ENCODE results near the gene SVOP. TPM values are rescaled to one million over a fixed set of nuclear protein-coding genes. Genes with fewer than 3 reads are reported as not detected.

SVOP gene
- total RNA-seq, 2 experiments from 2014 or later, result not detected

DNA sequence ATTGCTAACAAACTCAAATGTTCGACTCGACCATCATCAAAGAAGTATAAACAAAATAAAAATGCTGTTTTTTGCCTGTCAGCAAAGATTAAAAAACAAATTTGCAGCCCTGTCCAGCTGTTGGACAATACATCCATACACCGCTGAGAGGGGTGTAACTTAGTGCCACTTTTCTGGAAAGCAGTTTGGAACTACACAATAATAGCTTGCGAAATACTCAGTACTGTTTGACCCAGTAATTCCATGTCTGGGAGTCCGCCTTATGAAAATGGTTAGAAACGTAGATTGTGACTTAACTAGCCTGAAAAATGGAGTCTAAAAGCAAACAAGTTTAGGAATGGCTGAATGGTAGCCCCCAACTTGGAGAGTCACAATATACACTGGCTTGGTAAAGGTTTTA lies 37.9 kb upstream of the SVOP start:
- TF ChIP-seq EZH2phosphoT487 (IDR thresholded peaks at IDR 0.05; ENCODE audit: borderline replicate concordance, low read depth, low read length), result no peak
- TF ChIP-seq, protein P1, sequence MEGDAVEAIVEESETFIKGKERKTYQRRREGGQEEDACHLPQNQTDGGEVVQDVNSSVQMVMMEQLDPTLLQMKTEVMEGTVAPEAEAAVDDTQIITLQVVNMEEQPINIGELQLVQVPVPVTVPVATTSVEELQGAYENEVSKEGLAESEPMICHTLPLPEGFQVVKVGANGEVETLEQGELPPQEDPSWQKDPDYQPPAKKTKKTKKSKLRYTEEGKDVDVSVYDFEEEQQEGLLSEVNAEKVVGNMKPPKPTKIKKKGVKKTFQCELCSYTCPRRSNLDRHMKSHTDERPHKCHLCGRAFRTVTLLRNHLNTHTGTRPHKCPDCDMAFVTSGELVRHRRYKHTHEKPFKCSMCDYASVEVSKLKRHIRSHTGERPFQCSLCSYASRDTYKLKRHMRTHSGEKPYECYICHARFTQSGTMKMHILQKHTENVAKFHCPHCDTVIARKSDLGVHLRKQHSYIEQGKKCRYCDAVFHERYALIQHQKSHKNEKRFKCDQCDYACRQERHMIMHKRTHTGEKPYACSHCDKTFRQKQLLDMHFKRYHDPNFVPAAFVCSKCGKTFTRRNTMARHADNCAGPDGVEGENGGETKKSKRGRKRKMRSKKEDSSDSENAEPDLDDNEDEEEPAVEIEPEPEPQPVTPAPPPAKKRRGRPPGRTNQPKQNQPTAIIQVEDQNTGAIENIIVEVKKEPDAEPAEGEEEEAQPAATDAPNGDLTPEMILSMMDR (conservative IDR thresholded peaks at IDR 0.05; ENCODE audit: low read length), result no peak
- ChIA-PET CTCF (ENCODE audit: unreplicated experiment) (no interaction called here), POLR2A (interaction anchor here (0.7 kb wide), 1 partner anchor 256 kb away, joined by 4 read pairs; no protein-coding TSS in a partner anchor)
- H3K79me2 ChIP-seq (ENCODE audit: insufficient read depth, low read depth, low read length), result peaks cover 37% of the 10 kb centered on the region
- H3K4me3 ChIP-seq (ENCODE audit: low read depth, low read length, poor library complexity, severe bottlenecking), result no peak overlapping the region
- no peaks in the 10 kb centered on the region for H4K20me1 ChIP-seq (ENCODE audit: insufficient read depth, low read length)
- peak overlapping the region; percentile 94 for H3K27ac ChIP-seq (ENCODE audit: low read depth, low read length, poor library complexity, severe bottlenecking)
- no TSS peak for BruUV-seq (replicated peaks)
- intact Hi-C loops (cut with micrococcal nuclease; ENCODE audit: unreplicated experiment), result no loop called here
- peaks cover 56% of the 10 kb centered on the region for H3K36me3 ChIP-seq (ENCODE audit: insufficient read depth, low read length)
- peaks cover 88% of the 10 kb centered on the region for H3K4me1 ChIP-seq (ENCODE audit: insufficient read depth, low read length, poor library complexity, severe bottlenecking)
- DNase-seq (ENCODE audit: low spot score), result no peak
- H2AFZ ChIP-seq (ENCODE audit: low read length), result no peak overlapping the region
- peaks cover 7% of the 10 kb centered on the region for H3K9me3 ChIP-seq (ENCODE audit: low read length)
- H3K9me2 ChIP-seq (ENCODE audit: insufficient read depth, low read length), result no peaks in the 10 kb centered on the region
- H3K4me2 ChIP-seq (ENCODE audit: low read length), result no peak overlapping the region

DNA sequence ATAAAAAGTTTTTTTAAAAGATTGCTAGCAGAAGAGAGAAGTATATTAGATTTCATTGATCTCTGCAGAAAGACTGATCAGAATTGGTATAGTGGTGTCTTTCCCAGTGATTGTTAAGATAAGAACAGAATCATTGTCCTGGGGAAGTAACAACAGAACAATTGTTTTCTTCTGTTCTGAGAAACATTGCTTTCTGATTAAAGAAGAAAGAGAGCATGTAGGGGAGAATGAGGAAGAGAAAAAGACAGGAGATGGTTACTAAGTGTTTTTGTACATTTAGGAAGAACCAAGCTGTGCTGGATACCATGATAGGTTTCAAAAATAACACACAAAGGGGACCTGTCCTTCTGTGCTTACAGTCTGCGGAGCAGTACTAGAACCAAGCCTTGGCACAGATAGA lies 36.5 kb upstream of the SVOP start:
- no TSS peak for BruUV-seq (replicated peaks)
- Histone ChIP-seq H3K27ac (ENCODE audit: low read depth, low read length, poor library complexity, severe bottlenecking) (peak overlapping the region; percentile 67), H2AFZ (ENCODE audit: low read length) (no peak overlapping the region), H3K4me3 (ENCODE audit: low read depth, low read length, poor library complexity, severe bottlenecking) (no peak overlapping the region), H3K9me3 (ENCODE audit: low read length) (no peaks in the 10 kb centered on the region), H3K4me1 (ENCODE audit: insufficient read depth, low read length, poor library complexity, severe bottlenecking) (peaks cover 74% of the 10 kb centered on the region), H3K36me3 (ENCODE audit: insufficient read depth, low read length) (peaks cover 48% of the 10 kb centered on the region), H3K9me2 (ENCODE audit: insufficient read depth, low read length) (no peaks in the 10 kb centered on the region), H3K4me2 (ENCODE audit: low read length) (peak overlapping the region; percentile 45), H4K20me1 (ENCODE audit: insufficient read depth, low read length) (no peaks in the 10 kb centered on the region), H3K79me2 (ENCODE audit: insufficient read depth, low read depth, low read length) (peaks cover 47% of the 10 kb centered on the region)
- ChIA-PET POLR2A (no interaction called here), CTCF (ENCODE audit: unreplicated experiment) (no interaction called here)
- no peak for DNase-seq (ENCODE audit: low spot score)
- TF ChIP-seq, protein P1 (conservative IDR thresholded peaks at IDR 0.05; ENCODE audit: low read length), result no peak
- no peak for TF ChIP-seq EZH2phosphoT487 (IDR thresholded peaks at IDR 0.05; ENCODE audit: borderline replicate concordance, low read depth, low read length)
- intact Hi-C loops (cut with micrococcal nuclease; ENCODE audit: unreplicated experiment), result no loop called here

DNA sequence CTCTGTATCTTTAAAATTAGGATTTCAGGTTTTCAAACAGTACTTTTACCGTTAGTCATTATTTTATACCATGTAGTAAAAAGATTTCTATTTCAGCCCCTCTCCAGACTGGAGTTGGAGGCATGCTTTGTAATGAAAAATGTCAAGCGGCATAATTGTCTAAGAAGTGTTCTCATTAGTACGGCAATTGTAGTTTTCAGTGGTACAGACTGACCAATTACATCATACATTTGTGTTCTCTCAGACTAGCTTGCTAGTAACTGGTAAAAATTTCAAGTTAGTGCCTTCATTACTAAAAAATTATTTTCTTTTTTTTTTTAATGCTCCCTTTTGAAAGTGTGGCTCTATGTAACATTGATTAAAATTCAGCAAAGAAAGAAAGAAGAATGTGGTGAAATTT lies 36.0 kb upstream of the SVOP start:
- H3K4me3 ChIP-seq (ENCODE audit: low read depth, low read length, poor library complexity, severe bottlenecking), result no peak overlapping the region
- peaks cover 47% of the 10 kb centered on the region for H3K79me2 ChIP-seq (ENCODE audit: insufficient read depth, low read depth, low read length)
- H3K27ac ChIP-seq (ENCODE audit: low read depth, low read length, poor library complexity, severe bottlenecking), result peak overlapping the region; percentile 67
- no TSS peak for BruUV-seq (replicated peaks)
- TF ChIP-seq, protein P1 (conservative IDR thresholded peaks at IDR 0.05; ENCODE audit: low read length), result no peak
- TF ChIP-seq EZH2phosphoT487 (IDR thresholded peaks at IDR 0.05; ENCODE audit: borderline replicate concordance, low read depth, low read length), result no peak
- H3K4me1 ChIP-seq (ENCODE audit: insufficient read depth, low read length, poor library complexity, severe bottlenecking), result peaks cover 75% of the 10 kb centered on the region
- CTCF ChIA-PET (ENCODE audit: unreplicated experiment), result no interaction called here
- no peaks in the 10 kb centered on the region for H4K20me1 ChIP-seq (ENCODE audit: insufficient read depth, low read length)
- H3K4me2 ChIP-seq (ENCODE audit: low read length), result peak overlapping the region; percentile 45
- H3K9me3 ChIP-seq (ENCODE audit: low read length), result no peaks in the 10 kb centered on the region
- H2AFZ ChIP-seq (ENCODE audit: low read length), result no peak overlapping the region
- DNase-seq (ENCODE audit: low spot score), result no peak
- H3K9me2 ChIP-seq (ENCODE audit: insufficient read depth, low read length), result no peaks in the 10 kb centered on the region
- H3K36me3 ChIP-seq (ENCODE audit: insufficient read depth, low read length), result peaks cover 48% of the 10 kb centered on the region
- intact Hi-C loops (cut with micrococcal nuclease; ENCODE audit: unreplicated experiment), result no loop called here
- POLR2A ChIA-PET, result interaction anchor here (1.2 kb wide), 1 partner anchor 22 kb away, joined by 3 read pairs; no protein-coding TSS in a partner anchor

Measured in OCI-LY7 (cell line).